IMR-90 (cell line): ENCODE measurements around the gene SUN1. TPM values are rescaled to one million over a fixed set of nuclear protein-coding genes. Genes with fewer than 3 reads are reported as not detected.

Source experiments
- ATAC-seq: fragments of 200-7000 bp; cut with Tn5 transposase; 2 replicates; pipeline ENCODE4 v1.9.1; 2020; ENCODE audit warnings: low read depth, mild to moderate bottlenecking, moderate library complexity
- Bru-seq: library from RNA; stranded (reverse); fragments of 400-500 nt; gene quantifications from one replicate; lab custom pipeline; 2021; lab: Mats Ljungman, UMichigan
- BruChase-seq, 2 experiments: library from RNA; stranded (reverse); fragments of 400-500 nt; gene quantifications; one replicate each; lab custom pipeline; 2021; lab: Mats Ljungman, UMichigan
- BruUV-seq: library from RNA; stranded (reverse); fragments of 400-500 nt; replicated peaks from 2 replicates; lab custom pipeline; 2021; lab: Mats Ljungman, UMichigan
- CTCF ChIA-PET: fragments of 300-600 bp; formaldehyde crosslinking; extraction: SDS; loops from one replicate; lab custom pipeline; 2021; ENCODE audit warnings: antibody characterized with exemption; lab: Yijun Ruan, JAX
- POLR2A ChIA-PET: fragments of 300-600 bp; sonication (Branson Sonifier 250); formaldehyde crosslinking; loops from one replicate; lab custom pipeline; 2022; ENCODE audit warnings: antibody characterized with exemption; ENCODE audit not compliant: unreplicated experiment; lab: Charles Lee
- DNase-seq: peaks from one replicate; pipeline ENCODE4 v3.0.0; 2013
- H2AFZ ChIP-seq: replicated peaks from 2 replicates; pipeline ENCODE3; 2013; ENCODE audit warnings: low read length, mild to moderate bottlenecking; ENCODE audit not compliant: poor library complexity
- H2AK5ac ChIP-seq: 2 replicates; pipeline ENCODE4 v1.6.1; 2013; ENCODE audit warnings: low read depth, low read length, inconsistent platforms
- H2AK9ac ChIP-seq: replicated peaks from 2 replicates; pipeline ENCODE3; 2013; ENCODE audit warnings: mild to moderate bottlenecking, low read depth, low read length, moderate library complexity; ENCODE audit not compliant: poor library complexity
- H2BK120ac ChIP-seq: 2 replicates; pipeline ENCODE4 v1.6.1; 2013; ENCODE audit warnings: low read depth, low read length, inconsistent platforms
- H2BK15ac ChIP-seq: 3 replicates; pipeline ENCODE4 v1.6.1; 2013; ENCODE audit warnings: low read depth, low read length, inconsistent platforms
- H2BK20ac ChIP-seq: 2 replicates; pipeline ENCODE4 v1.6.1; 2013; ENCODE audit warnings: low read depth, mild to moderate bottlenecking, inconsistent platforms, low read length, moderate library complexity
- H2BK5ac ChIP-seq: 2 replicates; pipeline ENCODE4 v1.6.1; 2013; ENCODE audit warnings: mild to moderate bottlenecking, low read depth, low read length, inconsistent platforms; ENCODE audit not compliant: poor library complexity, severe bottlenecking
- H3K14ac ChIP-seq: replicated peaks from 2 replicates; pipeline ENCODE4 v1.6.1; 2013; ENCODE audit warnings: low read depth, low read length, inconsistent platforms
- H3K18ac ChIP-seq: 2 replicates; pipeline ENCODE4 v1.6.1; 2013; ENCODE audit warnings: low read depth, low read length, control low read depth
- H3K23ac ChIP-seq: 2 replicates; pipeline ENCODE4 v1.6.1; 2013; ENCODE audit warnings: low read depth, low read length, inconsistent platforms
- H3K27ac ChIP-seq: 2 replicates; pipeline ENCODE4 v1.5.1; 2013; ENCODE audit warnings: mild to moderate bottlenecking, control low read depth, low read length; ENCODE audit not compliant: insufficient read depth
- H3K27me3 ChIP-seq: 2 replicates; pipeline ENCODE4 v1.6.1; 2013; ENCODE audit warnings: low read length; ENCODE audit not compliant: control insufficient read depth, insufficient read depth
- H3K36me3 ChIP-seq: 2 replicates; pipeline ENCODE4 v1.6.1; 2013; ENCODE audit warnings: low read length, mixed read lengths; ENCODE audit not compliant: control insufficient read depth, insufficient read depth
- H3K4ac ChIP-seq: 2 replicates; pipeline ENCODE4 v1.6.1; 2013; ENCODE audit warnings: low read depth, low read length, inconsistent platforms
- H3K4me1 ChIP-seq: 2 replicates; pipeline ENCODE4 v1.6.1; 2013; ENCODE audit warnings: low read length, mixed read lengths; ENCODE audit not compliant: control insufficient read depth, insufficient read depth
- H3K4me2 ChIP-seq: 2 replicates; pipeline ENCODE4 v1.6.1; 2013; ENCODE audit warnings: low read depth, mild to moderate bottlenecking, control low read depth, low read length, moderate library complexity
- H3K4me3 ChIP-seq: 2 replicates; pipeline ENCODE4 v1.5.1; 2013; ENCODE audit warnings: low read depth, mild to moderate bottlenecking, control low read depth, low read length, moderate library complexity; ENCODE audit not compliant: insufficient read depth
- H3K56ac ChIP-seq: 2 replicates; pipeline ENCODE4 v1.6.1; 2013; ENCODE audit warnings: low read length, inconsistent platforms; ENCODE audit not compliant: insufficient read depth; ENCODE audit errors: extremely low read depth
- H3K79me1 ChIP-seq, 2 experiments: 2 replicates each; pipeline ENCODE4 v1.6.1; 2013; ENCODE audit warnings: low read length in 2 of 2, inconsistent platforms in 1 of 2, low read depth in 1 of 2
- H3K9ac ChIP-seq: 2 replicates; pipeline ENCODE4 v1.6.1; 2013; ENCODE audit warnings: low read depth, low read length, control low read depth
- H3K9me1 ChIP-seq: 2 replicates; pipeline ENCODE4 v1.6.1; 2013; ENCODE audit warnings: low read length, inconsistent platforms; ENCODE audit not compliant: insufficient read depth
- H3K9me3 ChIP-seq: 2 replicates; pipeline ENCODE4 v1.6.1; 2013; ENCODE audit warnings: low read length; ENCODE audit not compliant: control insufficient read depth, insufficient read depth
- H4K20me1 ChIP-seq: 2 replicates; pipeline ENCODE4 v1.6.1; 2013; ENCODE audit warnings: low read length, inconsistent platforms; ENCODE audit not compliant: insufficient read depth
- H4K5ac ChIP-seq: 2 replicates; pipeline ENCODE4 v1.6.1; 2013; ENCODE audit warnings: mild to moderate bottlenecking, low read depth, low read length, control low read depth
- H4K8ac ChIP-seq, 2 experiments: 2 replicates each; pipeline ENCODE4 v1.6.1; 2013; ENCODE audit warnings: low read depth in 2 of 2, low read length in 2 of 2, control low read depth in 1 of 2, inconsistent platforms in 1 of 2
- H4K91ac ChIP-seq: 2 replicates; pipeline ENCODE4 v1.6.1; 2013; ENCODE audit warnings: low read depth, low read length, inconsistent platforms; ENCODE audit not compliant: insufficient read depth
- BHLHE40 ChIP-seq: fragments of 150-350 bp; IDR thresholded peaks from 2 replicates; pipeline ENCODE4 v1.6.1; 2016; ENCODE audit warnings: mild to moderate bottlenecking, low read depth, low read length
- FOS ChIP-seq: fragments of 150-350 bp; IDR thresholded peaks from 2 replicates; pipeline ENCODE4 v1.6.1; 2016; ENCODE audit warnings: low read depth, low read length
- MXI1 ChIP-seq: IDR thresholded peaks from 2 replicates; pipeline ENCODE4 v1.6.1; 2012; ENCODE audit warnings: low read depth, mild to moderate bottlenecking, low read length, moderate library complexity, borderline replicate concordance
- RAD21 ChIP-seq: IDR thresholded peaks from 2 replicates; pipeline ENCODE4 v1.6.1; 2012; ENCODE audit warnings: low read length, improper control_type of control experiment
- WGBS, 2 experiments: methylation state at CpG; one replicate each; pipeline versions ENCODE4 v1.1.5 to v1.1.7; 2013; ENCODE audit warnings: missing lambda C conversion rate in 2 of 2; ENCODE audit not compliant: insufficient read length in 1 of 2; ENCODE audit errors: extremely low coverage in 2 of 2; 5-methylcytosine and 5-hydroxymethylcytosine counted together
- dilution Hi-C: fragments of 300-500 bp; cut with HindIII; formaldehyde crosslinking; loops from one replicate; pipeline ENCODE4 v1.14.3; 2018; ENCODE audit warnings: low sequenced_read_pairs; ENCODE audit not compliant: unreplicated experiment
- in situ Hi-C: fragments of 300-500 bp; cut with MboI; formaldehyde crosslinking; loops from 3 replicates; pipeline ENCODE4 v1.14.3; 2019; ENCODE audit warnings: low sequenced_read_pairs, inconsistent platforms, mixed read lengths
- intact Hi-C: fragments of 100-400 bp; cut with micrococcal nuclease; formaldehyde crosslinking; loops from 2 replicates; pipeline ENCODE4 v1.10.0; 2022
- long read RNA-seq: library from polyadenylated mRNA; unstranded; transcript quantifications from one replicate; pipeline ENCODE4 v2.0.0, GENCODE V29; 2021; ENCODE audit not compliant: unreplicated experiment
- polyA plus RNA-seq, 3 experiments: library from polyadenylated mRNA; depleted of rRNA; stranded (reverse); fragments of >200 nt; gene quantifications; 2 replicates each; pipeline ENCODE4 v1.2.3, GENCODE V29; 2012; ENCODE audit warnings: low replicate concordance in 1 of 3
- total RNA-seq: library from RNA; depleted of rRNA; stranded (reverse); fragments of >200 nt; gene quantifications from 2 replicates; pipeline ENCODE4 v1.2.3, GENCODE V29; 2012; rRNA removed

The SUN1 gene
- total RNA-seq (113 and 129 TPM in 2 replicates), polyA plus RNA-seq (2012; rRNA removed) (155 and 239 TPM in 2 replicates), Bru-seq, nascent RNA (percentile 80 among the genes with signal in this experiment), BruChase-seq, experiment 1, labeled RNA remaining after a 6-hour chase (percentile 93 among the genes with signal in this experiment), BruChase-seq, experiment 2, labeled RNA remaining after a 2-hour chase (percentile 91 among the genes with signal in this experiment)
- polyA plus RNA-seq (2012; cell fraction: cytosol; rRNA removed), result 84.1 and 183 TPM in 2 replicates
- polyA plus RNA-seq (2012; cell fraction: nucleus; rRNA removed; ENCODE audit: low replicate concordance), result 1,009 and 1,044 TPM in 2 replicates
- long read RNA-seq, full-length matches to known transcripts, result 6 of 184 reads
- long read RNA-seq, partial matches to known transcripts, result 34 of 184 reads
- long read RNA-seq, other reads (novel, unspliced or antisense), result 144 of 184 reads

GRCh38 chr7:832167-832967 lies at the start of gene SUN1:
SUN1 (plus strand) TSS chr7:832476; CDS start chr7:832525, 49 bp downstream.
- ChIA-PET POLR2A (no interaction called here), CTCF (interaction anchor here (0.6 to 0.7 kb wide), 2 partner anchors 16 to 287 kb away, joined by 3 to 12 read pairs; no protein-coding TSS in a partner anchor)
- H3K4me3 ChIP-seq, result no peak within 1 kb of the TSS
- peak within 1 kb of the TSS; percentile 87 for H2AK5ac ChIP-seq
- no TSS peak for BruUV-seq
- peak within 1 kb of the TSS; percentile 73 for H2BK5ac ChIP-seq
- peaks cover 21% of the 10 kb centered on the region for H3K9me1 ChIP-seq
- H4K20me1 ChIP-seq, result peaks cover 56% of the 10 kb centered on the region
- H4K5ac ChIP-seq, result peak within 1 kb of the TSS; percentile 55; the same call in 1 of the 2 replicates
- peak within 1 kb of the TSS; percentile 89 for H3K18ac ChIP-seq
- dilution Hi-C loops (no loop called here), in situ Hi-C loops (no loop called here), intact Hi-C loops (no loop called here)
- WGBS, 2 experiments, result 59% methylated on average over 5 of the region's 24 CpGs; no CpG with 5 or more reads in 1 of the 2 experiments
- H3K4me2 ChIP-seq, result peak within 1 kb of the TSS; percentile 96
- peak within 1 kb of the TSS; percentile 63; the same call in 1 of the 2 replicates for H2BK20ac ChIP-seq
- DNase-seq, result peak; percentile 88
- peak within 1 kb of the TSS; percentile 52; the same call in 1 of the 2 replicates for H3K27ac ChIP-seq
- no peaks in the 10 kb centered on the region for H3K9me3 ChIP-seq
- peak within 1 kb of the TSS; percentile 43 for H2BK120ac ChIP-seq
- H2AFZ ChIP-seq, result no peak within 1 kb of the TSS
- H3K36me3 ChIP-seq, result peaks cover 6% of the 10 kb centered on the region
- no peak within 1 kb of the TSS; the same call in 1 of the 2 replicates for H3K56ac ChIP-seq
- H3K23ac ChIP-seq, result no peak within 1 kb of the TSS
- peak within 1 kb of the TSS; percentile 15 for H3K14ac ChIP-seq
- ATAC-seq, result peak; percentile 22
- H2AK9ac ChIP-seq, result no peak within 1 kb of the TSS
- peak within 1 kb of the TSS in 1 of 2 experiments; percentile 10; a peak in 1 of 4 replicates for H4K8ac ChIP-seq
- H3K79me1 ChIP-seq, result peaks cover 24 to 76% of the 10 kb centered on the region in 2 experiments
- no peaks in the 10 kb centered on the region for H3K27me3 ChIP-seq
- H2BK15ac ChIP-seq, result no peak within 1 kb of the TSS; the same call in 2 of the 3 replicates
- H3K4me1 ChIP-seq, result peaks cover 22% of the 10 kb centered on the region
- peak within 1 kb of the TSS; percentile 73 for H3K4ac ChIP-seq
- peak within 1 kb of the TSS; percentile 14 for H4K91ac ChIP-seq
- H3K9ac ChIP-seq, result no peak within 1 kb of the TSS
- TF ChIP-seq MXI1 (peak; percentile 35; the same call in 1 of the 2 replicates), RAD21 (no peak), FOS (peak; percentile 66), BHLHE40 (peak; percentile 66)
